ENCODE results near the gene EFCAB5. TPM values are rescaled to one million over a fixed set of nuclear protein-coding genes. Genes with fewer than 3 reads are reported as not detected.

Gene EFCAB5
- polyA plus RNA-seq, 1 donor from 2014 or later, result 1.0 TPM

DNA sequence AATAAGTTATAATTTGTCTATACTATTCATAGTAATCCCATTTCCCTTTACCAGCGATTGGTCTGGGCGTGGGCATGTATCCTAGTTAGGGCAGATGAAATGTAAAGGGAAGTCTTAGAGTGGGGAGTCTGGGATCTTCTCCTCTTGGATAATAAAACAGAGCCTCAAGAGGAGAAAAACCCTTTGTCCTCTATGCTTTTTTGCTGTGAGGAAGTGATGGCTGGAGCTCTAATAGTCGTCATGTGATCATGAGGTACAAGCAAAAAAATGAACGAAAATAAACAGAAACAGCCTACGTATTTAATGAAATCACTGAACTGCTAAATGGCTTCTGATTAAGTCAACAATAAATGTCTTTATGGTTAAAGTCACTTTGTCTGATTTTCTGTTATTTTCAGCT lies 26.8 kb downstream of the EFCAB5 start:
- H2AFZ ChIP-seq (ENCODE audit: low read depth, low read length), result no peak overlapping the region
- TF ChIP-seq RAD21 (conservative IDR thresholded peaks at IDR 0.05) (no peak), CTCF (IDR thresholded peaks at IDR 0.05; ENCODE audit: poor library complexity, severe bottlenecking) (no peak), POLR2AphosphoS5 (IDR thresholded peaks at IDR 0.05) (no peak), EZH2 (IDR thresholded peaks at IDR 0.05; ENCODE audit: borderline replicate concordance, insufficient read depth, low read length, poor library complexity, severe bottlenecking) (no peak)
- TF ChIP-seq, protein P1, sequence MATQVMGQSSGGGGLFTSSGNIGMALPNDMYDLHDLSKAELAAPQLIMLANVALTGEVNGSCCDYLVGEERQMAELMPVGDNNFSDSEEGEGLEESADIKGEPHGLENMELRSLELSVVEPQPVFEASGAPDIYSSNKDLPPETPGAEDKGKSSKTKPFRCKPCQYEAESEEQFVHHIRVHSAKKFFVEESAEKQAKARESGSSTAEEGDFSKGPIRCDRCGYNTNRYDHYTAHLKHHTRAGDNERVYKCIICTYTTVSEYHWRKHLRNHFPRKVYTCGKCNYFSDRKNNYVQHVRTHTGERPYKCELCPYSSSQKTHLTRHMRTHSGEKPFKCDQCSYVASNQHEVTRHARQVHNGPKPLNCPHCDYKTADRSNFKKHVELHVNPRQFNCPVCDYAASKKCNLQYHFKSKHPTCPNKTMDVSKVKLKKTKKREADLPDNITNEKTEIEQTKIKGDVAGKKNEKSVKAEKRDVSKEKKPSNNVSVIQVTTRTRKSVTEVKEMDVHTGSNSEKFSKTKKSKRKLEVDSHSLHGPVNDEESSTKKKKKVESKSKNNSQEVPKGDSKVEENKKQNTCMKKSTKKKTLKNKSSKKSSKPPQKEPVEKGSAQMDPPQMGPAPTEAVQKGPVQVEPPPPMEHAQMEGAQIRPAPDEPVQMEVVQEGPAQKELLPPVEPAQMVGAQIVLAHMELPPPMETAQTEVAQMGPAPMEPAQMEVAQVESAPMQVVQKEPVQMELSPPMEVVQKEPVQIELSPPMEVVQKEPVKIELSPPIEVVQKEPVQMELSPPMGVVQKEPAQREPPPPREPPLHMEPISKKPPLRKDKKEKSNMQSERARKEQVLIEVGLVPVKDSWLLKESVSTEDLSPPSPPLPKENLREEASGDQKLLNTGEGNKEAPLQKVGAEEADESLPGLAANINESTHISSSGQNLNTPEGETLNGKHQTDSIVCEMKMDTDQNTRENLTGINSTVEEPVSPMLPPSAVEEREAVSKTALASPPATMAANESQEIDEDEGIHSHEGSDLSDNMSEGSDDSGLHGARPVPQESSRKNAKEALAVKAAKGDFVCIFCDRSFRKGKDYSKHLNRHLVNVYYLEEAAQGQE (IDR thresholded peaks at IDR 0.05; ENCODE audit: borderline replicate concordance), result no peak
- H3K27me3 ChIP-seq (ENCODE audit: insufficient read depth, low read depth, low read length), result no peaks in the 10 kb centered on the region
- no peak overlapping the region for H3K27ac ChIP-seq (ENCODE audit: low read length)
- H3K36me3 ChIP-seq (ENCODE audit: insufficient read depth, low read length), result no peaks in the 10 kb centered on the region
- no peaks in the 10 kb centered on the region for H3K79me2 ChIP-seq (replicated peaks; ENCODE audit: insufficient read depth, low read length)
- no peak overlapping the region for H3K4me2 ChIP-seq (ENCODE audit: low read length)
- H3K9ac ChIP-seq (ENCODE audit: low read length), result no peak overlapping the region
- no peaks in the 10 kb centered on the region for H3K9me3 ChIP-seq (ENCODE audit: low read length)
- H3K4me3 ChIP-seq (ENCODE audit: low read length), result no peak overlapping the region
- no peaks in the 10 kb centered on the region for H3F3A ChIP-seq (ENCODE audit: insufficient read depth, low read length, poor library complexity, severe bottlenecking)
- no peaks in the 10 kb centered on the region for H3K9me2 ChIP-seq (ENCODE audit: insufficient read depth, low read length)
- no peaks in the 10 kb centered on the region for H4K20me1 ChIP-seq (ENCODE audit: insufficient read depth)

- no peaks in the 10 kb centered on the region for H4K20me1 ChIP-seq (ENCODE audit: insufficient read depth)
- H3K79me2 ChIP-seq (replicated peaks; ENCODE audit: insufficient read depth, low read length), result no peaks in the 10 kb centered on the region
- H3K9me2 ChIP-seq (ENCODE audit: insufficient read depth, low read length), result no peaks in the 10 kb centered on the region
- no peak overlapping the region for H2AFZ ChIP-seq (ENCODE audit: low read depth, low read length)
- H3K27me3 ChIP-seq (ENCODE audit: insufficient read depth, low read depth, low read length), result no peaks in the 10 kb centered on the region
- H3K27ac ChIP-seq (ENCODE audit: low read length), result no peak overlapping the region
- no peaks in the 10 kb centered on the region for H3K9me3 ChIP-seq (ENCODE audit: low read length)
- H3K4me3 ChIP-seq (ENCODE audit: low read length), result no peak overlapping the region
- H3F3A ChIP-seq (ENCODE audit: insufficient read depth, low read length, poor library complexity, severe bottlenecking), result no peaks in the 10 kb centered on the region
- no peak overlapping the region for H3K4me2 ChIP-seq (ENCODE audit: low read length)
- no peak overlapping the region for H3K9ac ChIP-seq (ENCODE audit: low read length)
- no peak for TF ChIP-seq RAD21 (conservative IDR thresholded peaks at IDR 0.05)
- TF ChIP-seq TAF1 (IDR thresholded peaks at IDR 0.05; ENCODE audit: low read depth), result no peak
- TF ChIP-seq CTCF (IDR thresholded peaks at IDR 0.05; ENCODE audit: poor library complexity, severe bottlenecking), result no peak
- TF ChIP-seq POLR2AphosphoS5 (IDR thresholded peaks at IDR 0.05), result no peak
- TF ChIP-seq EZH2 (IDR thresholded peaks at IDR 0.05; ENCODE audit: borderline replicate concordance, insufficient read depth, low read length, poor library complexity, severe bottlenecking), result no peak
- TF ChIP-seq EP300 (conservative IDR thresholded peaks at IDR 0.05; ENCODE audit: poor library complexity, severe bottlenecking), result no peak
- TF ChIP-seq, protein P1 (IDR thresholded peaks at IDR 0.05; ENCODE audit: borderline replicate concordance), result no peak
- TF ChIP-seq SMC3 (conservative IDR thresholded peaks at IDR 0.05; ENCODE audit: poor library complexity), result no peak
- no peak for TF ChIP-seq MXI1 (conservative IDR thresholded peaks at IDR 0.05; ENCODE audit: poor library complexity, severe bottlenecking)
- no peaks in the 10 kb centered on the region for H3K36me3 ChIP-seq (ENCODE audit: insufficient read depth, low read length)
These were observed 30.8 kb downstream of the EFCAB5 start for GRCh38 chr17:29972277-29972676.

All from neural cell (in vitro differentiated cells).